Colonic mucosa (tissue), 4 donors: Measurements from ENCODE around the gene TTC9B. TPM values are rescaled to one million over a fixed set of nuclear protein-coding genes. Genes with fewer than 3 reads are reported as not detected.
A peak's percentile ranks its signal among the peaks of the same experiment; 100 is the strongest.

ENCODE experiments used
- DNase-seq: peaks from one replicate; pipeline ENCODE4 v3.0.0-alpha.2; 2020
- H3K27ac ChIP-seq: fragments of 200-600 bp; one replicate; pipeline ENCODE4 v1.8.0; 2021
- H3K27me3 ChIP-seq: fragments of 200-600 bp; one replicate; pipeline ENCODE4 v1.8.0; 2021
- H3K36me3 ChIP-seq: fragments of 200-600 bp; one replicate; pipeline ENCODE4 v1.8.0; 2021
- H3K4me1 ChIP-seq: fragments of 200-600 bp; one replicate; pipeline ENCODE4 v1.8.0; 2021; ENCODE audit warnings: mild to moderate bottlenecking
- H3K4me3 ChIP-seq: fragments of 200-600 bp; one replicate; pipeline ENCODE4 v1.8.0; 2021
- H3K9ac ChIP-seq, 2 donors: one replicate each; pipeline ENCODE4 v1.7.0; 2013; ENCODE audit warnings: control low read depth in 2 of 2, low read depth in 2 of 2, low read length in 2 of 2
- H3K9me3 ChIP-seq: fragments of 200-600 bp; one replicate; pipeline ENCODE4 v1.8.0; 2021
- intact Hi-C: fragments of 100-400 bp; cut with DNase I; formaldehyde crosslinking; loops from one replicate; pipeline ENCODE4 v1.14.1; 2022
- total RNA-seq, 2 donors: library from RNA; stranded (reverse); fragmentation: NEBNext Ultra II Directional in 1 of 2; extraction: Animal tissue kit (Norgen Biotek cat#: 25700) in 1 of 2; gene quantifications; one replicate each; pipeline ENCODE4 v1.2.1, GENCODE V29; 2021
- TF ChIP-seq, protein P1 (sequence below): fragments of 200-600 bp; IDR thresholded peaks from one replicate; pipeline ENCODE4 v1.8.0; 2022; ENCODE audit warnings: antibody characterized with exemption, mild to moderate bottlenecking
- donor health status: healthy.
- donor health status: DM: no; HTN: no; CAD: no.
- donor health status: DM: no; HTN: no; CAD: no.

TTC9B gene
- total RNA-seq = under 1 TPM; 0.30 to 0.69 TPM

DNA sequence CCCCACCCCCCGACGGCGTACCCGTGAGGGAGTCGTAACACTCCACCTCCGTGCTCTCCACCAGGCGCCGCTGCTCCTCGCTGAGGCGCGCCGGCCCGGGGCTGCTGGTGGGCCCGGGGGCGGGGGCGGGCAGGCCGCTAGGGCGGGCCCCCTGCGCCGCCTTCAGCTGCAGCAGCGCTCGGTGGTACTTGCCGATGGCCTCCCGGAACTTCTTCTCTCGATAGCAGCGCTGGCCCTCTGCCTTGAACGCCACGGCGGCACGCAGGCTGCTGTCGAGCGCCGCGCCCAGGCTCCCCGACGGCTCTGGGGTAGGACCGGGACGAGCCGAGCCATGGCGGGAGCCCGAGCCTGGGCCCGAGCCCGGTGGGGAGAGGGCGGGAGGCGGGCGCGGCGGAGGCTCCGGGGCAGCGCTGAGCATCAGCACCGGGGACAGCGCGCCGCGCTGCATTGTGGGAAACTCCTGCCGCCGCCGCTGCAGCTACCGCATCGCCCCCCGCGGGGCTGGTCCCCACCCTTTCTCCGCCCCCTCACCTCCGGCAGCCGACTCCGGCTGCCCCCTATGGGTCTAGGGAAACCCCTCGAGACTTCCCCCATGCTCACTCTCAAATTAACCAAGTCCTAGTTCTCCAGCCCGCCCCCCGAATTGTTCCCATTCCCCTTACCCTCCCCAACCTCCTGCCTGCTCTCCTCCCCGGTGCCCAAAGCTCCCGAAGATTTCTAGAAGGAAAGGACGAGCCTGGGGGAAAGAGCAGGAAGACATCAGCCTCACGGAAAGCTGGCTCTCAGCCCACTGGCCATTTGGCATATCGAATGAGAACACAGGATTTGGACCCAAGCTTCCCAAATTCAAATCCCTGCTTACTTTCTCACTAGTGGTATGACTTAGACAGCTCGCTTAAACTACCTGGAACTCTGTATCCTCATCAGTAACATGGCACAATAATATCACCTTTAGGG, at the start of gene TTC9B:
TSS of gene TTC9B (minus strand) at position 451 of the 957 bp plus-strand sequence. CDS start at position 448, 3 bp downstream.
- TF ChIP-seq, protein P1, sequence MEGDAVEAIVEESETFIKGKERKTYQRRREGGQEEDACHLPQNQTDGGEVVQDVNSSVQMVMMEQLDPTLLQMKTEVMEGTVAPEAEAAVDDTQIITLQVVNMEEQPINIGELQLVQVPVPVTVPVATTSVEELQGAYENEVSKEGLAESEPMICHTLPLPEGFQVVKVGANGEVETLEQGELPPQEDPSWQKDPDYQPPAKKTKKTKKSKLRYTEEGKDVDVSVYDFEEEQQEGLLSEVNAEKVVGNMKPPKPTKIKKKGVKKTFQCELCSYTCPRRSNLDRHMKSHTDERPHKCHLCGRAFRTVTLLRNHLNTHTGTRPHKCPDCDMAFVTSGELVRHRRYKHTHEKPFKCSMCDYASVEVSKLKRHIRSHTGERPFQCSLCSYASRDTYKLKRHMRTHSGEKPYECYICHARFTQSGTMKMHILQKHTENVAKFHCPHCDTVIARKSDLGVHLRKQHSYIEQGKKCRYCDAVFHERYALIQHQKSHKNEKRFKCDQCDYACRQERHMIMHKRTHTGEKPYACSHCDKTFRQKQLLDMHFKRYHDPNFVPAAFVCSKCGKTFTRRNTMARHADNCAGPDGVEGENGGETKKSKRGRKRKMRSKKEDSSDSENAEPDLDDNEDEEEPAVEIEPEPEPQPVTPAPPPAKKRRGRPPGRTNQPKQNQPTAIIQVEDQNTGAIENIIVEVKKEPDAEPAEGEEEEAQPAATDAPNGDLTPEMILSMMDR = no peak

DNA sequence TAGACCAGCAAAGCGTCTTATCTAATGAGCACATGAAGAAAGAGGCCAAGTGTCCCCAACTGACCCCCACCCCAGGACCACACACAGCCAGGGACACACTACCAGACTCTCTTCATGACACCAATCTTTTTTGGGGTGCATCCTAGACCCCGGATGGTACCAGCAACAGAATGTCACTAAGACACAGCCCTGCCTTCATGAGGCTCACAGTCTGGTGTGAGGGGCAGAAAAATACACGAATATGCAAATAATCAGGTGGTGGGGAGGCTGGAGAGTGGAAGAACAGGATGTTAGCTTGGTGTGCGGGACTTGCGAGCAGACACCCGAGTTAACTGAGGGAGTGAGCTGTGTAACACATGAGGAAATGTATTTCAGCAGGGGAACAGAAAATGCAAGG, 49.4 kb upstream of the TTC9B start:
- intact Hi-C loops = no loop called here
- TF ChIP-seq, protein P1 = no peak
- no peaks in the 10 kb centered on the region for H3K27me3 ChIP-seq
- H3K36me3 ChIP-seq = no peaks in the 10 kb centered on the region
- H3K4me3 ChIP-seq = no peak overlapping the region
- H3K9ac ChIP-seq = no peak overlapping the region
- DNase-seq = no peak
- no peaks in the 10 kb centered on the region for H3K9me3 ChIP-seq
- H3K27ac ChIP-seq = no peak overlapping the region
- no peaks in the 10 kb centered on the region for H3K4me1 ChIP-seq

More for the DNA sequence above, at the start of gene TTC9B:
- H3K27me3 ChIP-seq = peaks cover 29% of the 10 kb centered on the region
- H3K27ac ChIP-seq = no peak within 1 kb of the TSS
- H3K4me1 ChIP-seq = no peaks in the 10 kb centered on the region
- no peak within 1 kb of the TSS for H3K4me3 ChIP-seq
- intact Hi-C loops = no loop called here
- peak within 1 kb of the TSS in 1 of 2 donors; percentile 15 for H3K9ac ChIP-seq
- no peaks in the 10 kb centered on the region for H3K9me3 ChIP-seq
- no peaks in the 10 kb centered on the region for H3K36me3 ChIP-seq
- no peak for DNase-seq

DNA sequence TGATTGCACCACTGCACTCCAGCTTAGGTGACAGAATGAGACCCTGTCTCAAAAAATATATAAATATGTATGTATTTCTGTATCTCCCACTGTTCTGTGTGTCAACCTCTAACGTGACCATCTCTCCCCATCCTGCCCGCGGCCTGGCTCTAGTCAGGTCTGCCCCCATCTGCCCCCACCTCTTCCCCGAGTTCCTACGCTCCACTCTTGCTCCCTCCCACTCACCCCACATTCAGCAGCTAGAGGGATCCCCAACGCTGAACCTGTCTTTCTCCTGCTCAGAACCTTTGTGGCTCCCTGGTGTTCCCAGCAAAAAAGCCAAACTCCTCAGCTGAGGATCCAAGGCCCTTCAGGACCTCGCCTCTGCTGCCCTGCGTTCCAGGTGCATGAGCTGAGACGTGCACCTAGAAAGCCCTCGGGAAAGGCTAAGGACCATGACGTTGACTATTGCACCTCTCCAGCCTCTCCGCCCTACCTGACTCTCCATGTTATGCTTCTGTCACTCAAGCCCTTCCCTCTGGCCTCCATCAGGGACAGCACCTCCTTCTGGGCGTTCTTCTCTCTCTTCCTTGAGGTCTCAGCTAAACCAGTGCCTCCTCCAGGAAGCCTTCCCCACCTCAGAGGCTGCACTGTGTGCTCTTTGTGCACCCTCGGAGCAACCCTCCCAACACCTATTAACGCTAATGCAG, 48.9 kb upstream of the TTC9B start:
- Histone ChIP-seq H3K4me1 (no peaks in the 10 kb centered on the region), H3K36me3 (no peaks in the 10 kb centered on the region), H3K9ac (no peak overlapping the region), H3K27ac (no peak overlapping the region), H3K27me3 (no peaks in the 10 kb centered on the region), H3K4me3 (no peak overlapping the region), H3K9me3 (no peaks in the 10 kb centered on the region)
- no peak for DNase-seq
- TF ChIP-seq, protein P1 = no peak
- intact Hi-C loops = no loop called here

DNA sequence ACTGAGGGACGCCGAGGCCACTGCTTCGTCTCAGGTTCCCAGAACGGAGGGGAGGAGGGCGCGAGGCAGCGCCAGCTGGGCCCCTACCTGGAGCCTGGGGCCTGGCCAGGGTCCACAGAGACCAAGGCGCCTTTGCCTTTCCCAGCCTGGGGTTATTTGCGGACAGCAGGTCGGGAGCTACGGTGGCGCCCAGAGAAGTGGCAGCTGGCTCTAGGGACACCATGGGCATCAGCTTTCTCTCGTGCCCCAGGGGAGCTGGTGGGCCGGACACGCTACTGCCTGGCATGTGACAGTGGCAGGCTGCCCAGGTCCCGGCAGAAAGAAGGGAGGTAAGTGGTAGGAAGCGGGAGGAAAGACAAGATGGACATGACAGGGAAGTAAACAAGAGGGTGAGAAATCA, 47.9 kb upstream of the TTC9B start:
- no peaks in the 10 kb centered on the region for H3K4me1 ChIP-seq
- no peaks in the 10 kb centered on the region for H3K27me3 ChIP-seq
- TF ChIP-seq, protein P1 = no peak
- no peak for DNase-seq
- no peaks in the 10 kb centered on the region for H3K9me3 ChIP-seq
- no peak overlapping the region for H3K27ac ChIP-seq
- H3K36me3 ChIP-seq = no peaks in the 10 kb centered on the region
- H3K9ac ChIP-seq = no peak overlapping the region
- intact Hi-C loops = no loop called here
- H3K4me3 ChIP-seq = no peak overlapping the region

DNA sequence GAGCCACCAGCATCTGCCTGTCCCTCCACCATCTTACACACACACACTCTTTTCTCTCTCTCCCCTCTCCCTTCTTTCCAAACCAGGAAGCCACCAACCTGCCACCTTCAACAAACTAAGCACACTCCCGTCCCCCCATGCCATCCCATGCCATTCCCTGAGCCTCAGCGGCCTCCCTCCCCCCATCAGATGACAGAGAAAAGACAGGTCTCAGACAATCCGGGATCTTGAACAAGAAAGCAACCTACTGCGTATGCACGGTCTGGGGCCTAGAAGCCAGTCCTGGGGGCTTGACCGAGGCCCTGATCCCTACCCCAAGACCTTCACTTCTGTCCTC, 47.5 kb upstream of the TTC9B start:
- Histone ChIP-seq H3K4me3 (no peak overlapping the region), H3K4me1 (no peaks in the 10 kb centered on the region), H3K27me3 (no peaks in the 10 kb centered on the region), H3K9ac (no peak overlapping the region), H3K9me3 (no peaks in the 10 kb centered on the region), H3K36me3 (no peaks in the 10 kb centered on the region), H3K27ac (no peak overlapping the region)
- no peak for DNase-seq
- TF ChIP-seq, protein P1 = no peak
- intact Hi-C loops = no loop called here
